HEK293T (cell line): ENCODE data around the gene PSEN1.
A peak's percentile ranks its signal among the peaks of the same experiment; 100 is the strongest.

Experiments used
- CTCF ChIA-PET: fragments of 350-600 bp; formaldehyde crosslinking; extraction: SDS; loops from one replicate; lab custom pipeline; 2021; ENCODE audit warnings: antibody characterized with exemption, inconsistent platforms; lab: Yijun Ruan, JAX
- POLR2A ChIA-PET: fragments of 350-600 bp; formaldehyde crosslinking; extraction: SDS; loops from one replicate; lab custom pipeline; 2020; ENCODE audit warnings: antibody characterized with exemption, inconsistent platforms; lab: Yijun Ruan, JAX
- DNase-seq: peaks from one replicate; pipeline ENCODE4 v3.0.0; 2012; ENCODE audit warnings: mixed read lengths; ENCODE audit errors: extremely low spot score
- ARNT ChIP-seq: fragments of 450-650 bp; IDR thresholded peaks from 2 replicates; pipeline ENCODE4 v1.6.1; 2017; ENCODE audit warnings: mild to moderate bottlenecking
- BHLHE40 ChIP-seq: fragments of 450-650 bp; IDR thresholded peaks from 2 replicates; pipeline ENCODE4 v1.6.1; 2016; ENCODE audit warnings: mild to moderate bottlenecking, moderate library complexity, borderline replicate concordance
- CTBP1 ChIP-seq: fragments of 450-650 bp; IDR thresholded peaks from 2 replicates; pipeline ENCODE4 v1.6.1; 2016; ENCODE audit warnings: borderline replicate concordance
- ELF4 ChIP-seq: fragments of 450-650 bp; IDR thresholded peaks from 2 replicates; pipeline ENCODE4 v1.6.1; 2017; ENCODE audit warnings: antibody characterized with exemption
- FOXA1 ChIP-seq: fragments of 450-650 bp; IDR thresholded peaks from 2 replicates; pipeline ENCODE4 v1.6.1; 2016; ENCODE audit warnings: mild to moderate bottlenecking
- FOXK2 ChIP-seq: fragments of 450-650 bp; IDR thresholded peaks from 2 replicates; pipeline ENCODE4 v1.6.1; 2016; ENCODE audit warnings: mild to moderate bottlenecking
- FOXM1 ChIP-seq: fragments of 450-650 bp; IDR thresholded peaks from 2 replicates; pipeline ENCODE4 v1.6.1; 2017; ENCODE audit warnings: mild to moderate bottlenecking, borderline replicate concordance
- HDGF ChIP-seq: fragments of 450-650 bp; IDR thresholded peaks from 2 replicates; pipeline ENCODE4 v1.6.1; 2017; ENCODE audit warnings: antibody characterized with exemption, borderline replicate concordance
- L3MBTL2 ChIP-seq: fragments of 450-650 bp; conservative IDR thresholded peaks from 2 replicates; pipeline ENCODE4 v1.6.1; 2016; ENCODE audit warnings: mild to moderate bottlenecking
- LEF1 ChIP-seq: fragments of 450-650 bp; IDR thresholded peaks from 2 replicates; pipeline ENCODE4 v1.6.1; 2017; ENCODE audit warnings: mild to moderate bottlenecking, borderline replicate concordance
- NFRKB ChIP-seq: fragments of 450-650 bp; IDR thresholded peaks from 2 replicates; pipeline ENCODE4 v1.6.1; 2016; ENCODE audit warnings: mild to moderate bottlenecking, moderate library complexity
- PKNOX1 ChIP-seq: fragments of 450-650 bp; IDR thresholded peaks from 2 replicates; pipeline ENCODE4 v1.6.1; 2016
- SP1 ChIP-seq: fragments of 450-650 bp; IDR thresholded peaks from 2 replicates; pipeline ENCODE4 v1.6.1; 2017
- SUZ12 ChIP-seq: fragments of 450-650 bp; IDR thresholded peaks from 2 replicates; pipeline ENCODE4 v1.6.1; 2016; ENCODE audit warnings: mild to moderate bottlenecking
- TARDBP ChIP-seq: fragments of 450-650 bp; IDR thresholded peaks from 2 replicates; pipeline ENCODE4 v1.6.1; 2016
- ZNF384 ChIP-seq: fragments of 450-650 bp; IDR thresholded peaks from 2 replicates; pipeline ENCODE4 v1.6.1; 2016

PSEN1 gene

DNA sequence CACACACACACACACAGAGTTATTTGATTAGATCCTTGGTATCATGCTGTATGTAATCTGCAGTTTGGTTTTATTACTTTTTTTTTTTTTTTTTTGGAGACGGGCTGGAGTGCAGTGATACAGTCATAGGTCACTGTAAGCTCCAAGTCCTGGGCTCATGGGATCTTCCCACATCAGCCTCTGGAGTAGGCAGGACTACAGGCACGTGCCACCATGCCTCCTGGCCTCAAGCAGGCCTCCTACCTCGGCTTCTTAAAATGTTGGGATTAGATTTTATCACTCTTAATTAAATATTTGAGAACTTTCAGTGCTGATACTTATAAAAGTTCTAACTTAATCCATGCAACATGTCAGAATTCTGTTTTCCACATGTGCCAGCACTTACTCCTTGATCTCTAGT is 31.3 kb upstream of the PSEN1 start:
- ChIA-PET POLR2A (interaction anchor here (1.3 kb wide), 1 partner anchor 46 kb away, joined by 7 read pairs; the partner anchor contains the start of gene RBM25), CTCF (interaction anchor here (0.6 kb wide), 1 partner anchor 166 kb away, joined by 3 read pairs; no protein-coding TSS in a partner anchor)
- DNase-seq, result no peak
- TF ChIP-seq SUZ12 (no peak), ZNF384 (no peak)

DNA sequence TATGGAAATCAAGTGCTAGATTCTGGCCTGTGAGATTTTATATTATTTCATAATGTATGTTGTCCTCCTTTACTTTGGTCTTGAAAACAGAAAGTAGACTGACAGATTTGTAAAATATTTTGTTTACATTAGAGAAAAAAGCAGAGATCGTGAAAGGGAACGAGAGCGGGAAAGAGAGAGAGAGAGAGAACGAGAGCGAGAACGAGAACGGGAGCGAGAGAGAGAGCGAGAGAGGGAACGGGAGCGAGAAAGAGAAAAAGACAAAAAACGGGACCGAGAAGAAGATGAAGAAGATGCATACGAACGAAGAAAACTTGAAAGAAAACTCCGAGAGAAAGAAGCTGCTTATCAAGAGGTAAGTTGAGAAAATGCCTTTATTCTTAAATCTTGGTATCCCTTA is 30.6 kb upstream of the PSEN1 start:
- ChIA-PET POLR2A (no interaction called here), CTCF (no interaction called here)

GRCh38 chr14:73116079-73116665 is 20.1 kb upstream of the PSEN1 start:
- POLR2A ChIA-PET, result no interaction called here
- no peak for DNase-seq
- CTCF ChIA-PET, result interaction anchor here (0.6 kb wide), 2 partner anchors 108 to 155 kb away, joined by 3 read pairs; no protein-coding TSS in a partner anchor
- TF ChIP-seq NFRKB, result no peak

More for the DNA sequence above, 30.6 kb upstream of the PSEN1 start:
- no peak for DNase-seq
- TF ChIP-seq BHLHE40, result no peak
- TF ChIP-seq ELF4, result no peak
- TF ChIP-seq ARNT, result no peak
- no peak for TF ChIP-seq SUZ12

GRCh38 chr14:73124180-73124894 is 12.0 kb upstream of the PSEN1 start:
- ChIA-PET POLR2A (interaction anchor here (0.7 to 2.4 kb wide), 3 partner anchors 12 to 66 kb away, joined by 3 to 33 read pairs (median 5); partner anchors contain the start of genes PSEN1 and RBM25), CTCF (no interaction called here)
- no peak for TF ChIP-seq ELF4
- no peak for TF ChIP-seq L3MBTL2
- TF ChIP-seq SUZ12, result no peak
- TF ChIP-seq PKNOX1, result no peak
- TF ChIP-seq HDGF, result no peak
- no peak for TF ChIP-seq FOXK2
- TF ChIP-seq ARNT, result no peak
- TF ChIP-seq LEF1, result no peak
- no peak for DNase-seq

GRCh38 chr14:73125169-73125588 is 11.1 kb upstream of the PSEN1 start:
- ChIA-PET CTCF (no interaction called here), POLR2A (interaction anchor here (1.2 to 2.4 kb wide), 2 partner anchors 11 to 67 kb away, joined by 5 to 33 read pairs; partner anchors contain the start of genes PSEN1 and RBM25)
- DNase-seq, result peak; percentile 44
- TF ChIP-seq L3MBTL2 (no peak), FOXK2 (no peak), SUZ12 (no peak), HDGF (no peak), TARDBP (0 out of 2 replicates have a peak, but pooled peaks have one; percentile 28), FOXA1 (peak; percentile 100), ZNF384 (no peak), NFRKB (no peak), CTBP1 (peak; percentile 90), ELF4 (no peak), LEF1 (peak; percentile 99), SP1 (no peak), FOXM1 (peak; percentile 30; the same call in 1 of the 2 replicates), PKNOX1 (peak; percentile 56), ARNT (peak; percentile 58; the same call in 1 of the 2 replicates), BHLHE40 (no peak)

GRCh38 chr14:73125746-73126145 is 10.6 kb upstream of the PSEN1 start:
- TF ChIP-seq LEF1 (no peak), ZNF384 (no peak), SP1 (no peak), FOXK2 (no peak), HDGF (no peak), NFRKB (no peak), SUZ12 (no peak), FOXM1 (no peak), ARNT (no peak), FOXA1 (no peak), CTBP1 (no peak), L3MBTL2 (no peak), PKNOX1 (no peak)
- ChIA-PET CTCF (no interaction called here), POLR2A (interaction anchor here (1.2 to 2.4 kb wide), 2 partner anchors 11 to 68 kb away, joined by 5 to 33 read pairs; partner anchors contain the start of genes PSEN1 and RBM25)
- DNase-seq, result no peak
